Measurements from ENCODE around the gene PLAGL2.

PLAGL2 gene

DNA sequence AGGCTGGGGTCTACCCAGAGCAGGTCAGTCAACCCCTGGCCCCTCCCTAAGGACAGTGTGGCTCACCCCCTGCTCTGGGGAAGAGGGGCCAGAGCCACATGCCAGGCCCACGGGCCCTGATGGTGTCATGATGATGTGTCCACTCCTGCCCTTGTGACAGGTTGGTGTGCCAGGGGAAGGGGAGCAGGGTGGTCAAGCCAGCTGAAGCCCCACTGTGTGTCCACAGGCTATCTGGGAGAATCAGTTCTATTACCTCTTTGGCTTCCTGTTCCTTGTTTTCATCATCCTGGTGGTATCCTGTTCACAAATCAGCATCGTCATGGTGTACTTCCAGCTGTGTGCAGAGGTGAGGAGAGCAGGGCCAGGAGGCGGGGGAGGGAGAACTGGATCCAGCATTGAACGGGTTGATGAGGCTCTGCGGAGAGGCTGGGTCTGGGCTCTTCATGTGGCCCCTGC is 47.7 kb downstream of the PLAGL2 start:
- no peak for TF ChIP-seq ZFX (IDR thresholded peaks at IDR 0.05; ENCODE audit: borderline replicate concordance)
- TF ChIP-seq, protein P1, sequence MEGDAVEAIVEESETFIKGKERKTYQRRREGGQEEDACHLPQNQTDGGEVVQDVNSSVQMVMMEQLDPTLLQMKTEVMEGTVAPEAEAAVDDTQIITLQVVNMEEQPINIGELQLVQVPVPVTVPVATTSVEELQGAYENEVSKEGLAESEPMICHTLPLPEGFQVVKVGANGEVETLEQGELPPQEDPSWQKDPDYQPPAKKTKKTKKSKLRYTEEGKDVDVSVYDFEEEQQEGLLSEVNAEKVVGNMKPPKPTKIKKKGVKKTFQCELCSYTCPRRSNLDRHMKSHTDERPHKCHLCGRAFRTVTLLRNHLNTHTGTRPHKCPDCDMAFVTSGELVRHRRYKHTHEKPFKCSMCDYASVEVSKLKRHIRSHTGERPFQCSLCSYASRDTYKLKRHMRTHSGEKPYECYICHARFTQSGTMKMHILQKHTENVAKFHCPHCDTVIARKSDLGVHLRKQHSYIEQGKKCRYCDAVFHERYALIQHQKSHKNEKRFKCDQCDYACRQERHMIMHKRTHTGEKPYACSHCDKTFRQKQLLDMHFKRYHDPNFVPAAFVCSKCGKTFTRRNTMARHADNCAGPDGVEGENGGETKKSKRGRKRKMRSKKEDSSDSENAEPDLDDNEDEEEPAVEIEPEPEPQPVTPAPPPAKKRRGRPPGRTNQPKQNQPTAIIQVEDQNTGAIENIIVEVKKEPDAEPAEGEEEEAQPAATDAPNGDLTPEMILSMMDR (IDR thresholded peaks at IDR 0.05): no peak

DNA sequence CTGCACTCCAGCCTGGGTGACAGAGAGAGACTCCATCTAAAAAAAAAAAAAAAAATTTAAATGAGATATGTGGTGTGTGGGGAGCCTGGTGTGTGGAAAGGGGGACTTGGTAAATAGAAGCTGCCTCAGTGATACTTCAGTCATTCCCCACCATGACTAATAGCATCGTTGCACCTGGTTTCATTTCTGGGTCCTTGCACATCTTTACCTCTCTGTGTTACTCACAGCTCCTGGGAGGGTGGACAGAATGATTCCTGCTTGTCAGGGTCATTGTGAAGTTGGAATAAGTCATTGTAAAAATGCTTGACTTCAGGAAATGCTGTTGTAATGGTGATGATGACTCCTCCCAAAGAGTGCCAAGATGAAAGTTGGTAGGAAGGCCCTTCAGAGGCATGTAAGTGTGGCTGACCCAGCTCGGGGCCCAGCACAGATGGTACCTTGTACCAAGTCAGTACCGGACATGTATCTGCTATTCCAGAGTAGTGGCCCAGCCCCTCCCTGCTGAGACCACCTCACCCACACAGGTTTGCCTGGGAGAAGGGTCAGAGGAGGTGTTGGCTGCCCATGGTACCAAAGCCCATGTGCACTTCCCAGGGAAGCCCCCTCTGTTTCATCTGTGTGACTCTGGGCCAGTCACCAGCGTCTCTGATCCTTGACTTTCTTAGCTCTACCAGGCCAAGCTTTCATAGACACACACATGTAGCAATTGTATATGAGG is 48.4 kb downstream of the PLAGL2 start:
- TF ChIP-seq, protein P1 (IDR thresholded peaks at IDR 0.05): no peak
- no peak for TF ChIP-seq ZFX (IDR thresholded peaks at IDR 0.05; ENCODE audit: borderline replicate concordance)
- no peak overlapping the region for H3K27ac ChIP-seq

More for the DNA sequence above, 47.7 kb downstream of the PLAGL2 start:
- no peak overlapping the region for H3K27ac ChIP-seq

DNA sequence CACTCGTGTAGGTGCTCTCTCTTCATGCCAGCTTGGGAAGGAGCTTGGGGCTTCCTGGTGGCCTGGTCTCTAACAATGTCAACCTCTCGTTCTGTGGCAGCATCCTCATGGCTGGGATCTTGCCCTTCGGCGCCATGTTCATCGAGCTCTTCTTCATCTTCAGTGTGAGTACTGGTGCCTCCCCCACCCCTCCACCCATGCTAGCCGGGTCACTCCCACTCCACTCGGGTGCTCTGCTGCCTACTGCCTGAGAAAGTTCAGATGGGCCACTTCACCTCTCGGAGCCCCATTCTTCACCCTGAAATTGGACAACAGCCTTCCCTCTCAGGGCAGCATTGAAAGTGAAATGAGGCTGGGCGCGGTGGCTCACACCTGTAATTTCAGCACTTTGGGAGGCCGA is 49.2 kb downstream of the PLAGL2 start:
- no peak for TF ChIP-seq ZFX (IDR thresholded peaks at IDR 0.05; ENCODE audit: borderline replicate concordance)
- TF ChIP-seq, protein P1 (IDR thresholded peaks at IDR 0.05): no peak
- no peak overlapping the region for H3K27ac ChIP-seq

DNA sequence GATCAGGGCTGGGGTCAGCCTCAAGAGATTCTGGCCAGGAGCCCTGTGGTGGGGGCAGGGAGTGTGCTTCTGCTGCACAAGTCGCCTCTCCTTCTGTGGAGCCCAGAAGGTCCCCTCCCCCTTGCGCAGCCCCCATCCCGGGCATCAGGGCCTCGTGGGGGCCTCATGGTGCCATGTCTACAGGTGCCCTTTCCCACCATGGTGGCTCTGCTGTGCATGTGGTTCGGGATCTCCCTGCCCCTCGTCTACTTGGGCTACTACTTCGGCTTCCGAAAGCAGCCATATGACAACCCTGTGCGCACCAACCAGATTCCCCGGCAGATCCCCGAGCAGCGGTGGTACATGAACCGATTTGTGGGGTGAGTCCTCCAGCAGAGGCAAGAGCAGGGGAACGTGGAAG is 49.9 kb downstream of the PLAGL2 start:
- TF ChIP-seq, protein P1 (IDR thresholded peaks at IDR 0.05): no peak
- no peak for TF ChIP-seq ZFX (IDR thresholded peaks at IDR 0.05; ENCODE audit: borderline replicate concordance)

DNA sequence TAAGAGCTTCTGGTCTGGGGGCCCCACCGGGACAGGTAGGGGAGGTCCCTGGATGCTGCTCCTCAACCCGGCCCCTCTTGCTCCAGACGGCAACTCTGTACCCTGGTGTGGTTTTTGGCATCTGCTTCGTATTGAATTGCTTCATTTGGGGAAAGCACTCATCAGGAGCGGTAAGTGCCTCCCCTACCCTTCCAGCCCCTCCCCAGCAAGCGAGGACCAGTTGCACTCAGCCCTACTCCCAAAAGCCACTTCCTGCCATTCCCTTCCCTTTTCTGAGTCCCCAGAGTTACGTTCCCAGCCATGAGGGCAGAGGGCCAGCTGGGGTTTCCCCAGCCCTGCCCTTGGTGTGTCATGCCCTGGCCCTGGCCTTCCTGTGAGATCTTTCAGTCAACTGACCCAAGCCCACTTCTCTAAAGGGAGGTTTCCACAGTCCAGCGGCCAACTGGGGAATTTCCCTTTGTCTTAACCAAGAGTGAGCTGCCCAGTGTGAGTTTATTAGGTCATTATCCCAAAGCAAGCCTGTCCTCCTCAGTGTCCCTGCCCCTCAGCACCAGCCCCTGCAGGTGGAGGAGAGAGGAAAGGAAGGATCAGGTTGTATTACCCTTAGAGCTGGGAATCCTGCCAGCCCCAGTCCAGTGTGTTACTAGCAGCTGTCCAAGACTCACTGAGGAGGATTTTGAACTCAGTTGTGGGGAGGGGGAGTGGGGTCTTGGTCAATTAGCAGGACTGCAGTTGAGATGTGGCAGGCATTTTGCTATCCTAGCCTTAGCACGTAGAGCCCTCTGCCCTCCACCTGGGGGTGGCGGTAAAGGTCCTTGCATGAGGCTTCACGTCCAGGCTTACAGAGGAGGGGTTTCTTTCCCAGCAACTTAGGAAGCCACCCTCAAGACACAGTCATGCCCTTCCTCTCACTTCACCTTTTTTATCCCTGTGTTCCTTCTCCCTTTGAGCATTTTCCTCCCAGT is 52.2 kb downstream of the PLAGL2 start:
- TF ChIP-seq, protein P1 (IDR thresholded peaks at IDR 0.05): no peak
- no peak for TF ChIP-seq ZFX (IDR thresholded peaks at IDR 0.05; ENCODE audit: borderline replicate concordance)
- H3K27ac ChIP-seq: no peak overlapping the region

More for the DNA sequence above, 49.9 kb downstream of the PLAGL2 start:
- no peak overlapping the region for H3K27ac ChIP-seq

DNA sequence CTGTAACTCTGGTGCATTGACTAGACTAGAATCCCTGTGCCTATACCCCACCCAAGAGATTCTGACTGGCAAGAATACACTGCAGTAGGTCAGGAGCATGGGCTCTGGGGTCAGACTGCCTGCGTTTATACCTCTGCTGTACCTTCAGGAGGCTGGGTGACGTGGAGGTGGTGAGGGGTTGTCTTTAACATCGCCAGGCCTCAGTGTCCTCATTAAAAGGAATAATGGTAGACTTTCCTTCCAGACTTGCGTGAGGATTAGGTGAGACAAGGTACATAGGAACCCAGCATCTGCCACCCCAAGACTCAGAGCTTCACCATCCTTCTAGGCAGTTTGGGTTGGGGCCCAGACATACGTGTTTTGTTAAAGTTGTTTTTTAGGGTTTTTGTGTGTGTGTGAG is 53.8 kb downstream of the PLAGL2 start:
- no peak for TF ChIP-seq ZFX (IDR thresholded peaks at IDR 0.05; ENCODE audit: borderline replicate concordance)
- TF ChIP-seq, protein P1 (IDR thresholded peaks at IDR 0.05): no peak

More for the DNA sequence above, 53.8 kb downstream of the PLAGL2 start:
- H3K27ac ChIP-seq: no peak overlapping the region

Measured in 22Rv1 (cell line).